Measurements from ENCODE around the gene ARRDC5.

- no peak for TF ChIP-seq SIN3A (IDR thresholded peaks at IDR 0.05; ENCODE audit: borderline replicate concordance, insufficient read depth, low read length)
- TF ChIP-seq REST (IDR thresholded peaks at IDR 0.05; ENCODE audit: insufficient read depth in 1 of 2, low read depth in 2 of 2, low read length in 2 of 2): no peak
- TF ChIP-seq TAF1 (IDR thresholded peaks at IDR 0.05; ENCODE audit: borderline replicate concordance, insufficient read depth, low read length): no peak
Observed at GRCh38 chr19:4897146-4897545, 5.5 kb downstream of the ARRDC5 start.

Data from PFSK-1 (cell line).